NB4 (cell line): Measurements from ENCODE around the gene F7.

Experiments used
- MYC ChIP-seq: IDR thresholded peaks from 2 replicates; pipeline ENCODE4 v1.6.1; 2011; ENCODE audit warnings: low read depth, low read length
- POLR2A ChIP-seq: IDR thresholded peaks from 2 replicates; pipeline ENCODE4 v1.6.1; 2011; ENCODE audit warnings: mild to moderate bottlenecking; ENCODE audit not compliant: insufficient read length; ENCODE audit errors: extremely low read depth
- TF ChIP-seq, protein P1 (sequence below): IDR thresholded peaks from one replicate; pipeline ENCODE4 v1.5.1; 2012; ENCODE audit warnings: low read depth, low read length
- TF ChIP-seq, protein P2 (sequence below): IDR thresholded peaks from 2 replicates; pipeline ENCODE4 v1.6.1; 2011; ENCODE audit warnings: low read depth, low read length

DNA sequence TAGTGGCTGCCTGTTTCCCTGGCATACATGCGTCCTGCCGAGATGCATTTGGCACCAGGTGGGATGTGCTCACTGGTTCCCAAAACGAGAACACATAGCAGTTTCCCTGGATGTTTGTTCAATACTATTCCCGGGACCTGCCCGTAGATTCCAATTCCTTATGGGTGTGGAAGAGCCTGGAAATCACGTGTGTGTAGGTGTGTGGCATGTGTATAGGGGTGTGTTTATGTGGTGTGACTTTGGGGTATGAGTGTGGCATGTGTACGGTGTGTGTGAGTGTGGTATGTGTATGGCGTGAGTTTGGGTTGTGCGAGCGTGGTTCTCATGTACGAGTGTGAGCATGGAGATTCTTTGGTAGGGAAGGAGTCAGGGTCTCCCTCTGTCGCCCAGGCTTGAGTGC, 2.9 kb upstream of the F7 start:
- TF ChIP-seq, protein P1, sequence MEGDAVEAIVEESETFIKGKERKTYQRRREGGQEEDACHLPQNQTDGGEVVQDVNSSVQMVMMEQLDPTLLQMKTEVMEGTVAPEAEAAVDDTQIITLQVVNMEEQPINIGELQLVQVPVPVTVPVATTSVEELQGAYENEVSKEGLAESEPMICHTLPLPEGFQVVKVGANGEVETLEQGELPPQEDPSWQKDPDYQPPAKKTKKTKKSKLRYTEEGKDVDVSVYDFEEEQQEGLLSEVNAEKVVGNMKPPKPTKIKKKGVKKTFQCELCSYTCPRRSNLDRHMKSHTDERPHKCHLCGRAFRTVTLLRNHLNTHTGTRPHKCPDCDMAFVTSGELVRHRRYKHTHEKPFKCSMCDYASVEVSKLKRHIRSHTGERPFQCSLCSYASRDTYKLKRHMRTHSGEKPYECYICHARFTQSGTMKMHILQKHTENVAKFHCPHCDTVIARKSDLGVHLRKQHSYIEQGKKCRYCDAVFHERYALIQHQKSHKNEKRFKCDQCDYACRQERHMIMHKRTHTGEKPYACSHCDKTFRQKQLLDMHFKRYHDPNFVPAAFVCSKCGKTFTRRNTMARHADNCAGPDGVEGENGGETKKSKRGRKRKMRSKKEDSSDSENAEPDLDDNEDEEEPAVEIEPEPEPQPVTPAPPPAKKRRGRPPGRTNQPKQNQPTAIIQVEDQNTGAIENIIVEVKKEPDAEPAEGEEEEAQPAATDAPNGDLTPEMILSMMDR = no peak
- no peak for TF ChIP-seq POLR2A
- TF ChIP-seq, protein P2, sequence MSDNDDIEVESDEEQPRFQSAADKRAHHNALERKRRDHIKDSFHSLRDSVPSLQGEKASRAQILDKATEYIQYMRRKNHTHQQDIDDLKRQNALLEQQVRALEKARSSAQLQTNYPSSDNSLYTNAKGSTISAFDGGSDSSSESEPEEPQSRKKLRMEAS = no peak
- TF ChIP-seq MYC = no peak
